Tibial artery (tissue), 4 donors: ENCODE data around the gene SLAMF6.

Experiments
- DNase-seq, 2 donors: peaks; one replicate each; pipeline ENCODE4 v3.0.0-alpha.2; 2019
- H3K27ac ChIP-seq, 2 donors: fragments of 200-600 bp; sonication (generic) in 1 of 2; 1 replicate in 1 of 2; 2 replicates in 1 of 2; pipeline ENCODE4 v1.5.1; 2018 to 2019; ENCODE audit warnings: mild to moderate bottlenecking in 1 of 2
- H3K27me3 ChIP-seq, 2 donors: fragments of 200-600 bp; sonication (generic) in 1 of 2; one replicate each; pipeline versions ENCODE4 v1.5.1 to v1.6.0; 2016 to 2019
- H3K36me3 ChIP-seq, 3 donors: fragments of 200-600 bp; sonication (generic) in 2 of 3; one replicate each; pipeline ENCODE4 v1.5.1; 2016 to 2019; ENCODE audit warnings: mild to moderate bottlenecking in 2 of 3
- H3K4me1 ChIP-seq, 4 donors: fragments of 200-600 bp; sonication (generic) in 2 of 4; 1 replicate in 3 of 4; 2 replicates in 1 of 4; pipeline ENCODE4 v1.5.1; 2016 to 2019
- H3K4me3 ChIP-seq, 2 donors: fragments of 200-600 bp; sonication (generic) in 1 of 2; 1 replicate in 1 of 2; 2 replicates in 1 of 2; pipeline ENCODE4 v1.5.1; 2018 to 2019; ENCODE audit warnings: mild to moderate bottlenecking in 2 of 2
- H3K9me3 ChIP-seq, 3 donors: fragments of 200-600 bp; sonication (generic) in 1 of 3; one replicate each; pipeline ENCODE4 v1.5.1; 2016 to 2019
- intact Hi-C: fragments of 100-400 bp; cut with DNase I; formaldehyde crosslinking; loops from one replicate; pipeline ENCODE4 v1.15.0; 2023; ENCODE audit warnings: low total_unique reads
- TF ChIP-seq, protein P1 (sequence below), 2 experiments: fragments of 200-600 bp in 1 of 2; fragments of 450-650 bp in 1 of 2; IDR thresholded peaks; one replicate each; pipeline ENCODE4 v1.5.1; 2017 to 2019; ENCODE audit warnings: antibody characterized with exemption in 2 of 2, mild to moderate bottlenecking in 1 of 2, moderate library complexity in 1 of 2

SLAMF6 gene

DNA sequence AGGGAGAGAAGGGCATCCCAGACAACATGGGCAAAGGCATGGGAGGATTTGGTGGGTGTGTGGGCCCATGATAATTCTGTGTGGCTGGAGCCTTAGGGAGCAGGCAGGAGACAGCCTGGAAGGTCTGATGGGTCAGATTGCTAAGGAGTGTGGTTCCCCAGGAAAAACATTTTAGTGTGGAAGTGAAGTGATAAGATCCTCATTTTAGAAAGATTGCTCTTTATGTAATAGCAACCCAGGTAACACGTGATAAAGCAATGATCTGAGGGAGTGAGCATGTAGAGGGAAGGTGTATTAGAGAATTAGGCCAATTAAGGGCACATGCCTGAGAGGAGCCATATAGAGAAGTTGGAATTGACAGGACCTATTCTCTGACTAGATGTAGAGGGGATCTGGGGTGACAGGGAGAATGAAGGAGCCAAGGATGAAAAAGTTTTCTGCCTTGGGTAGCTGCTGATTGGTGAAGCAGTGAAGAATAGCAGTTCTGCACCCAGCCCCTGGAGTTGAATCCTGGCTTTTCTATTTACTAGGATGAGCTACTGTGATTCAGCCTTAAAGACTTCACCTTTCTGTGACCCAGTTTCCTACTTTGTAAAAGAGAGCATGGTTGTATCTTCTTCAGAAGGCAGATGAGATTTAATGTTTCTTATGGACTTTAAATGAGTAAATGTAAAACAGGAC, 18.7 kb upstream of the SLAMF6 start:
- H3K9me3 ChIP-seq, result no peaks in the 10 kb centered on the region
- H3K4me1 ChIP-seq, result no peaks in the 10 kb centered on the region
- DNase-seq, result no peak

DNA sequence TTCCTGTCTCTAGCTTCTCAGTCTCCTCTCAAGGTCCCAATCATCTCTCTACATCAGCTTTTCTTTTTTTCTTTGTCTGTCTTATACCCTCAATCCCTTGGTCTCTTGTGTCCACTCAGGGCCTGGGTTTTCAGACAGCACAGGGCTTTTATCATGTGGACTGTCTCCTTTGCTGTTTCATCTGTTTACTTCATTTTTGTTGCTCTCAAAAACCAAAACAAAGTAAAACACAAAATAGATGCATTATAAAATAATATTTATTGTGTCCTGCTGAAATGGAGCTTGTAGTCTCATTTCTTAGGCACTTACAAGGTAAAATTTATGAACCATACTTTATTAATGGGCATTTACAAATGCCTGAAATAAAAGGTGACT, 17.8 kb upstream of the SLAMF6 start:
- Histone ChIP-seq H3K27me3 (no peaks in the 10 kb centered on the region), H3K9me3 (no peaks in the 10 kb centered on the region), H3K4me3 (no peak overlapping the region), H3K27ac (no peak overlapping the region), H3K4me1 (no peaks in the 10 kb centered on the region), H3K36me3 (no peaks in the 10 kb centered on the region)
- TF ChIP-seq, protein P1, sequence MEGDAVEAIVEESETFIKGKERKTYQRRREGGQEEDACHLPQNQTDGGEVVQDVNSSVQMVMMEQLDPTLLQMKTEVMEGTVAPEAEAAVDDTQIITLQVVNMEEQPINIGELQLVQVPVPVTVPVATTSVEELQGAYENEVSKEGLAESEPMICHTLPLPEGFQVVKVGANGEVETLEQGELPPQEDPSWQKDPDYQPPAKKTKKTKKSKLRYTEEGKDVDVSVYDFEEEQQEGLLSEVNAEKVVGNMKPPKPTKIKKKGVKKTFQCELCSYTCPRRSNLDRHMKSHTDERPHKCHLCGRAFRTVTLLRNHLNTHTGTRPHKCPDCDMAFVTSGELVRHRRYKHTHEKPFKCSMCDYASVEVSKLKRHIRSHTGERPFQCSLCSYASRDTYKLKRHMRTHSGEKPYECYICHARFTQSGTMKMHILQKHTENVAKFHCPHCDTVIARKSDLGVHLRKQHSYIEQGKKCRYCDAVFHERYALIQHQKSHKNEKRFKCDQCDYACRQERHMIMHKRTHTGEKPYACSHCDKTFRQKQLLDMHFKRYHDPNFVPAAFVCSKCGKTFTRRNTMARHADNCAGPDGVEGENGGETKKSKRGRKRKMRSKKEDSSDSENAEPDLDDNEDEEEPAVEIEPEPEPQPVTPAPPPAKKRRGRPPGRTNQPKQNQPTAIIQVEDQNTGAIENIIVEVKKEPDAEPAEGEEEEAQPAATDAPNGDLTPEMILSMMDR (IDR thresholded peaks at IDR 0.05), result no peak
- intact Hi-C loops, result no loop called here
- no peak for DNase-seq

More for the DNA sequence above, 18.7 kb upstream of the SLAMF6 start:
- Histone ChIP-seq H3K27me3 (no peaks in the 10 kb centered on the region), H3K36me3 (no peaks in the 10 kb centered on the region), H3K27ac (no peak overlapping the region), H3K4me3 (no peak overlapping the region)
- intact Hi-C loops, result no loop called here
- TF ChIP-seq, protein P1 (IDR thresholded peaks at IDR 0.05), result no peak

DNA sequence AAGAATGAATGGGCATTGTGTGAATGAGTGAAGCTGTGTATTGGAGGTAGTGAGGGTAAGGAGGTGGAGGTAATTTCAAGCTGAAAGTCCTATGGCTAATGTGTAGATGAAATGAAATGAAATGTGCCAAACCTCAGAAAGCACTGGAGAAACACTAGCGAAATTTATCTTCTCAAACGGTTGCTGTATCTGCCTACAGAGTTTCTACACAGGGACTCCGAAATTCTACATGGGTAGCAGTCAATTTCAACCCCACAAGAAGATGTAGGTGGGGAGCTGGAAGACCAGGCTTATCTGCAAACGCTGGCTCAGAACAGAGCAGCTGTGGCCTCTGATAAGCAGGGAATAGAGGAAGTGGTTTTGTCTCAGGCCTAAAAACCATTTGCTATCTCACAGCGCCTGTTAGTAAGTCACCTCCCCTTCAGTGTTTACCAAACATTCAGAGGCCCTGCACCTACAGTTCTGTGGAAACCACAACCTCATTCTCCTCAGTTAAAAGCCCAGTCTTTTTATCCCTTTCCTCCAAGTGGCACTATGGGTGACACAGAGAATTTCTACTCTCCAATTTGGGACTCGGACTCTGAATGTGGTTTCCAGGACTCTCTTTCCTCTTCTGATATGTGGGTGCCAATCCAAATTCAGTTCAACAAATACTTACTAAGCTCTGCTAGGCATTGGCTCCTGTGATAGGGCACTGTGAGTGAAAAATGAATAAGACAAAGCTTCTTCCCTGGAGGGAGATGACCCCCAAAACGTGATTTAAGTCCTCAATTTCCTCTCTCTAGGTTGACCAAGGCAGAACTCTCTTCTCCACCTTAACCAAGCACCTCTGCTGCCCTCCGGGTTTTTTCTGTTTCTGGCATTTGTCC, 17.2 kb upstream of the SLAMF6 start:
- Histone ChIP-seq H3K36me3 (no peaks in the 10 kb centered on the region), H3K27ac (no peak overlapping the region), H3K9me3 (peaks cover 0 to 1% (median 0%) of the 10 kb centered on the region in 3 donors), H3K27me3 (no peaks in the 10 kb centered on the region), H3K4me1 (no peaks in the 10 kb centered on the region), H3K4me3 (no peak overlapping the region)
- TF ChIP-seq, protein P1 (IDR thresholded peaks at IDR 0.05), result no peak
- DNase-seq, result no peak
- intact Hi-C loops, result no loop called here

DNA sequence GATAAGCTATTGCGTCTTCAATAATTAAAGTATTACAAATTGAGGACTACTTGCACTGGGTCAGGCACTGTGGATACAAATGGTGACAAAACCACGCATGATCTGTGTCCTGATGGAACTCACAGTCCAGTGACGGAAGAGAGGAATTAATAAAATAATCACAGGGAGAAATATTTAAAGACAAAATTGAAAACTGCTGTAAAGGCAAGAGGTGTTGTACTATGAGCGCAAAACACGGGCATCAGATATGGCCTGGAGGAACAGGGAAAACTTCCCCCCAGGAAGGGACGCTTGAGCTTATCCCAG, 16.6 kb upstream of the SLAMF6 start:
- no peak for DNase-seq
- H3K4me3 ChIP-seq, result no peak overlapping the region
- no peaks in the 10 kb centered on the region for H3K4me1 ChIP-seq
- TF ChIP-seq, protein P1 (IDR thresholded peaks at IDR 0.05), result no peak
- H3K9me3 ChIP-seq, result peaks cover 0 to 7% (median under 1%) of the 10 kb centered on the region in 3 donors
- H3K27me3 ChIP-seq, result no peaks in the 10 kb centered on the region
- intact Hi-C loops, result no loop called here
- no peak overlapping the region for H3K27ac ChIP-seq
- H3K36me3 ChIP-seq, result no peaks in the 10 kb centered on the region

DNA sequence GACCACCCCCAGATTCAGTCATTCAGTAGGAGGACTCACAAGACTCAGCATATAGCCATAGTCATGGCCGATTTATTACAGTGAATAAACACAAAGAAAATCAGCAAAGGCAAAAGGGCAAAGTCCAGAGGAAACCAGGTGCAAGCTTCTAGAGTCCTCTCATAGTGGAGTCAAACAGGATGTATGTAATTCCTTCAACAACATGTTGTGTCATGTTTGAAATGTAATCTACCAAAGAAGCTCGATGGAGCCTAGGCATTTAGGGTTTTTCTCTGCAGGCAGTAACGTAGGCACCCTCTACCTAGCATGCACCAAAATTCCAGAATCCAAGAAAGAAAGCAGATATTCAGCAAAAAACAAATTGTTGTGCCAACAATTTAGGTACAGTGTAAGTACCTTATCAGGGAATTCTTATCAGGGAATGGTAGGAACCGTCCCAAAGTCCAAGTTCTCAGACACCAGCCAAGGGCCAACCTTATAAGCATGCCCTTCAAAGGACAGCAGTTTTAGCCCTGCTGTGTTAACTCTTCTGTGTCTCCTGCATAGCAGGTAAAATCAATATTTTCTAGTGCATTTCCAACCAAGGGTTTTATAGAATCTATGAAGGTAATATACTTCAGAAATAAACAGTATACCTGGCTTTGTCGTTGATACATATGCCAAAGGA, 16.1 kb upstream of the SLAMF6 start:
- H3K4me1 ChIP-seq, result no peaks in the 10 kb centered on the region
- H3K27me3 ChIP-seq, result no peaks in the 10 kb centered on the region
- TF ChIP-seq, protein P1 (IDR thresholded peaks at IDR 0.05), result no peak
- H3K4me3 ChIP-seq, result no peak overlapping the region
- no peak for DNase-seq
- H3K36me3 ChIP-seq, result no peaks in the 10 kb centered on the region
- no peak overlapping the region for H3K27ac ChIP-seq
- intact Hi-C loops, result no loop called here
- H3K9me3 ChIP-seq, result peaks cover 0 to 13% (median 5%) of the 10 kb centered on the region in 3 donors
